Lung (tissue), 12 donors: ENCODE measurements around the gene CASK. TPM values are rescaled to one million over a fixed set of nuclear protein-coding genes. Genes with fewer than 3 reads are reported as not detected.

Experiments
- ATAC-seq: fragments of 200-7000 bp; cut with Tn5 transposase; one replicate; pipeline ENCODE4 v1.9.1; 2020; ENCODE audit warnings: moderate number of reproducible peaks; ENCODE audit not compliant: insufficient read depth, low FRiP score
- DNase-seq, 3 donors: peaks; one replicate each; pipeline ENCODE4 v3.0.0-alpha.2; 2013 to 2017
- H3K27ac ChIP-seq, 2 donors: one replicate each; pipeline ENCODE4 v1.5.1; 2013; ENCODE audit warnings: mild to moderate bottlenecking in 2 of 2, moderate library complexity in 2 of 2, control low read depth in 1 of 2, inconsistent platforms in 1 of 2, low read depth in 1 of 2, low read length in 1 of 2
- H3K27me3 ChIP-seq, 3 donors: one replicate each; pipeline ENCODE4 v1.5.1; 2013; ENCODE audit warnings: low read length in 2 of 3; ENCODE audit not compliant: control insufficient read depth in 3 of 3, insufficient read depth in 3 of 3
- H3K36me3 ChIP-seq, 4 donors: one replicate each; pipeline ENCODE4 v1.5.1; 2013; ENCODE audit warnings: low read length in 4 of 4, mild to moderate bottlenecking in 1 of 4, moderate library complexity in 1 of 4; ENCODE audit not compliant: control insufficient read depth in 4 of 4, insufficient read depth in 4 of 4
- H3K4me1 ChIP-seq, 5 donors: one replicate each; pipeline ENCODE4 v1.5.1; 2013; ENCODE audit warnings: low read length in 5 of 5, mild to moderate bottlenecking in 2 of 5, moderate library complexity in 1 of 5; ENCODE audit not compliant: control insufficient read depth in 5 of 5, insufficient read depth in 5 of 5
- H3K4me3 ChIP-seq: one replicate; pipeline ENCODE4 v1.5.1; 2013; ENCODE audit warnings: mild to moderate bottlenecking, control low read depth, moderate library complexity
- H3K9ac ChIP-seq, 2 donors: one replicate each; pipeline ENCODE4 v1.5.1; 2013; ENCODE audit warnings: low read length in 2 of 2, control low read depth in 1 of 2; ENCODE audit not compliant: insufficient read depth in 1 of 2
- H3K9me3 ChIP-seq, 4 donors: one replicate each; pipeline ENCODE4 v1.5.1; 2013; ENCODE audit warnings: low read length in 3 of 4, mild to moderate bottlenecking in 1 of 4, moderate library complexity in 1 of 4; ENCODE audit not compliant: control insufficient read depth in 4 of 4, insufficient read depth in 3 of 4
- WGBS, 2 donors: extraction: QIAGEN DNeasy Blood & Tissue Kit; methylation state at CpG; one replicate each; pipeline ENCODE4 v1.1.7; 2013; 5-methylcytosine and 5-hydroxymethylcytosine counted together
- polyA plus RNA-seq, 2 donors: library from polyadenylated mRNA; stranded (reverse); fragments of 200-250 nt; gene quantifications; one replicate each; pipeline ENCODE4 v1.2.1, GENCODE V29; 2013
- total RNA-seq, 2 donors: library from RNA; depleted of rRNA in 1 of 2; stranded (reverse); fragments of >200 nt in 1 of 2; gene quantifications; one replicate each; pipeline ENCODE4 v1.2.1, GENCODE V29; 2014 to 2021
- TF ChIP-seq, protein P1 (sequence below): IDR thresholded peaks from 2 replicates; pipeline ENCODE4 v1.5.1; 2012; ENCODE audit warnings: mild to moderate bottlenecking; ENCODE audit errors: control extremely low read depth, extremely low read depth
- donor health status: control.
- donor health status: control.
- donor health status: Bipolar disorder and iron deficiency.
- donor health status: healthy.
- donor health status: DM: yes; HTN: yes; CAD: no.

CASK gene
- total and polyA plus RNA-seq, 4 donors: 8.2 to 68.1 (median 30.6) TPM

DNA sequence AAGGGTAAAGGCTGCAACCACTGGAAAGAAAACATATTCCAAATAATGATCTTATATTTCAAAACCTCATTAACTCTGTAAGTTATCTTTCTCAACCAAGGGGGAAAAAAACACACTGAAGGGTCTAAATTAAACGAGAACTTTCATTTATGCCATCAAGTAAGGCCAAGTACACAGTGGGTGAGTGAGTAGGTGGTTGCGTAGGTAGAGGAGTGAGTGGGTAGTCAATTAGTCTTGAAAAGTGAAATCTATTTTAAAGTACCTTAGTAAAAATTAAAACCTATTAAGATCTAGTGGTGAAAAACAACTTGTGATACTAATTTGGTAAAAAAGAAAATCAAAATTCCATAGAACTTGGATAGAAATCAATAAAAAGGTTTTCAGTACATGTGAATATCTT is 3.5 kb downstream of the CASK start:
- H3K27me3 ChIP-seq: peaks cover 0 to 20% (median 3%) of the 10 kb centered on the region in 3 donors
- no peak overlapping the region for H3K9ac ChIP-seq
- H3K9me3 ChIP-seq: peaks cover 0 to 2% (median 0%) of the 10 kb centered on the region in 4 donors
- H3K4me3 ChIP-seq: no peak overlapping the region
- H3K36me3 ChIP-seq: no peaks in the 10 kb centered on the region
- ATAC-seq: no peak
- WGBS, 2 donors: 73 to 94% methylated on average over 2 of the region's 2 CpGs
- TF ChIP-seq, protein P1, sequence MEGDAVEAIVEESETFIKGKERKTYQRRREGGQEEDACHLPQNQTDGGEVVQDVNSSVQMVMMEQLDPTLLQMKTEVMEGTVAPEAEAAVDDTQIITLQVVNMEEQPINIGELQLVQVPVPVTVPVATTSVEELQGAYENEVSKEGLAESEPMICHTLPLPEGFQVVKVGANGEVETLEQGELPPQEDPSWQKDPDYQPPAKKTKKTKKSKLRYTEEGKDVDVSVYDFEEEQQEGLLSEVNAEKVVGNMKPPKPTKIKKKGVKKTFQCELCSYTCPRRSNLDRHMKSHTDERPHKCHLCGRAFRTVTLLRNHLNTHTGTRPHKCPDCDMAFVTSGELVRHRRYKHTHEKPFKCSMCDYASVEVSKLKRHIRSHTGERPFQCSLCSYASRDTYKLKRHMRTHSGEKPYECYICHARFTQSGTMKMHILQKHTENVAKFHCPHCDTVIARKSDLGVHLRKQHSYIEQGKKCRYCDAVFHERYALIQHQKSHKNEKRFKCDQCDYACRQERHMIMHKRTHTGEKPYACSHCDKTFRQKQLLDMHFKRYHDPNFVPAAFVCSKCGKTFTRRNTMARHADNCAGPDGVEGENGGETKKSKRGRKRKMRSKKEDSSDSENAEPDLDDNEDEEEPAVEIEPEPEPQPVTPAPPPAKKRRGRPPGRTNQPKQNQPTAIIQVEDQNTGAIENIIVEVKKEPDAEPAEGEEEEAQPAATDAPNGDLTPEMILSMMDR: no peak
- peaks cover 0 to 13% (median 2%) of the 10 kb centered on the region in 5 donors for H3K4me1 ChIP-seq
- H3K27ac ChIP-seq: no peak overlapping the region
- DNase-seq: no peak

DNA sequence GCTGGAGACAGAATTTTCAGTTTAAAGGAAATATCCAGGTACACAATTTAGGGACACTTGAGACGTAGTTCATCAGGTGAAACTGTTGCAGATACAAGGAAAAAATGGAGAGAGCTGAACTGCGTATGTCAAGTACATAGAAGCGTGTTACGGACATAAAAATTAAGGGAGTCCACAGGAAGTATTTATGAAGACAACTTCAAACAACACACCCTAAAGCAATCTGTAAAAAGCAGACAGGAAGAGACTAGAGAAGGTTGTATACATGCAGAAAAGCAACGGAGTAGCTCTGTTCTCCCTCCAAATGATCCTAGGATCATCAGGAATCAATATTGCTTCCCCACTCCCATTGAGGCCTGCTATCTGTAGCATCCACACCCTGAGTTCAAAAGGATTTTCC is 5.8 kb downstream of the CASK start:
- H3K4me3 ChIP-seq: no peak overlapping the region
- H3K9me3 ChIP-seq: no peaks in the 10 kb centered on the region
- WGBS, 2 donors: 66 to 72% methylated on average over 5 of the region's 5 CpGs
- H3K36me3 ChIP-seq: no peaks in the 10 kb centered on the region
- DNase-seq (no peak), ATAC-seq (no peak)
- no peak overlapping the region for H3K27ac ChIP-seq
- H3K4me1 ChIP-seq: peaks cover 0 to 13% (median 0%) of the 10 kb centered on the region in 5 donors
- no peak overlapping the region for H3K9ac ChIP-seq
- TF ChIP-seq, protein P1: no peak
- peaks cover 0 to 16% (median 0%) of the 10 kb centered on the region in 3 donors for H3K27me3 ChIP-seq

DNA sequence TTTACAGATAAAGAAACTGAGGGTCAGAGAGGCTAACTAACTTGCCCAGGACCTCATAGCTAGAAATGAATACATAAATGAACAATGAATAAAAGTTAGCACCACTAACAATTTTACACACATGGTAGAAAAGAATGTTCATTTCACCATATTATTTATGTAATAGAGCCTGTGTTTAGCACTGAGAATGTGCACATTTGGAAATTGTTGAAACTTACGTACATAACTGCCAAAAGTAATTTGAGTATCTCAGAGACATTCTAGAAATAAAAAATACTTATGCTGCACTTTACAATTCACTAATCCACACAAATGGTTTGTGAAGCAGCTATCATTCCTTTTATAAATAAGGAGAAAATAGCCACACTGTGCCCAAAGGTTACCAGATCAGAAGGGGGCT is 9.9 kb downstream of the CASK start:
- DNase-seq (peak in 1 of 3 donors; percentile 39), ATAC-seq (no peak)
- peaks cover 0 to 4% (median 0%) of the 10 kb centered on the region in 5 donors for H3K4me1 ChIP-seq
- no peak overlapping the region for H3K9ac ChIP-seq
- TF ChIP-seq, protein P1: no peak
- peaks cover 0 to 5% (median 0%) of the 10 kb centered on the region in 3 donors for H3K27me3 ChIP-seq
- no peak overlapping the region for H3K27ac ChIP-seq
- H3K9me3 ChIP-seq: no peaks in the 10 kb centered on the region
- 60 to 68% methylated on average over 1 of the region's 1 CpG for WGBS, 2 donors
- H3K4me3 ChIP-seq: no peak overlapping the region
- H3K36me3 ChIP-seq: no peaks in the 10 kb centered on the region

DNA sequence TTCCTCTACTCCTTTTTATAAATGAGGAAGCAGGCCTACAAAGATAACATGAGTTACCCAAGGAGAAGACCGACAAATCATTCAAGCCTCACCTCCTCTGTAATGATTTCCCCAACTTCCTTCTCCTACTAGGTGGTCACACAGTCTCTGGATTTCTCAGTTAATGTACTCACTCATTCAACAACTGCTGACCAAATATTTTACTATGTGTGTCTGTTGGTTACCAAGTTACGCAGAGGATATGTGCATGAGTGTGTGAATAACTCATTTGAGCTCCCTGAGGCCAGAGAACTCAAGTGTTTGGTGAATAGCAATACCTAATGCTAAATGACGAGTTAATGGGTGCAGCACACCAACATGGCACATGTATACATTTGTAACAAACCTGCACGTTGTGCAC is 10.4 kb downstream of the CASK start:
- Histone ChIP-seq H3K27ac (no peak overlapping the region), H3K4me1 (peaks cover 0 to 4% (median 0%) of the 10 kb centered on the region in 5 donors), H3K4me3 (no peak overlapping the region), H3K9ac (no peak overlapping the region), H3K27me3 (peaks cover 0 to 5% (median 0%) of the 10 kb centered on the region in 3 donors), H3K9me3 (no peaks in the 10 kb centered on the region), H3K36me3 (no peaks in the 10 kb centered on the region)
- WGBS, 2 donors: 61 to 73% methylated on average over 4 of the region's 4 CpGs
- DNase-seq (peak in 1 of 3 donors; percentile 28), ATAC-seq (no peak)
- TF ChIP-seq, protein P1: no peak
